ENCODE results near the gene SMARCB1.

SMARCB1 gene

GRCh38 chr22:23786752-23787599, at the start of gene SMARCB1:
SMARCB1 (plus strand) TSS chr22:23786966; CDS start chr22:23787170, 204 bp downstream.
- in situ Hi-C loops (cut with MboI; ENCODE audit: low sequenced_read_pairs), result no loop called here

- in situ Hi-C loops (cut with MboI; ENCODE audit: low sequenced_read_pairs), result no loop called here
Measured at GRCh38 chr22:23737696-23738095, 49.1 kb upstream of the SMARCB1 start.

GRCh38 chr22:23742505-23743264, 44.1 kb upstream of the SMARCB1 start:
- in situ Hi-C loops (cut with MboI; ENCODE audit: low sequenced_read_pairs), result no loop called here

GRCh38 chr22:23743303-23743705, 43.5 kb upstream of the SMARCB1 start:
- in situ Hi-C loops (cut with MboI; ENCODE audit: low sequenced_read_pairs), result no loop called here

- in situ Hi-C loops (cut with MboI; ENCODE audit: low sequenced_read_pairs), result no loop called here
Measured at GRCh38 chr22:23744001-23744400, 42.8 kb upstream of the SMARCB1 start.

GRCh38 chr22:23744485-23744884, 42.3 kb upstream of the SMARCB1 start:
- in situ Hi-C loops (cut with MboI; ENCODE audit: low sequenced_read_pairs), result no loop called here

- in situ Hi-C loops (cut with MboI; ENCODE audit: low sequenced_read_pairs), result no loop called here
Measured at GRCh38 chr22:23745791-23746190, 41.0 kb upstream of the SMARCB1 start.

- in situ Hi-C loops (cut with MboI; ENCODE audit: low sequenced_read_pairs), result no loop called here
Measured at GRCh38 chr22:23749841-23750301, 36.9 kb upstream of the SMARCB1 start.

GRCh38 chr22:23750367-23750713, 36.4 kb upstream of the SMARCB1 start:
- in situ Hi-C loops (cut with MboI; ENCODE audit: low sequenced_read_pairs), result no loop called here

GRCh38 chr22:23750714-23751440, 35.9 kb upstream of the SMARCB1 start, which contains the start of gene ZNF70:
ZNF70 (minus strand) TSS chr22:23751112; CDS start chr22:23745140, 5,972 bp downstream.
- in situ Hi-C loops (cut with MboI; ENCODE audit: low sequenced_read_pairs), result no loop called here

- in situ Hi-C loops (cut with MboI; ENCODE audit: low sequenced_read_pairs), result no loop called here
Measured at GRCh38 chr22:23751441-23751996, 35.2 kb upstream of the SMARCB1 start.

- in situ Hi-C loops (cut with MboI; ENCODE audit: low sequenced_read_pairs), result no loop called here
Measured at GRCh38 chr22:23752090-23752691, 34.6 kb upstream of the SMARCB1 start.

GRCh38 chr22:23752750-23753149, 34.0 kb upstream of the SMARCB1 start:
- in situ Hi-C loops (cut with MboI; ENCODE audit: low sequenced_read_pairs), result no loop called here

- in situ Hi-C loops (cut with MboI; ENCODE audit: low sequenced_read_pairs), result no loop called here
Measured at GRCh38 chr22:23753385-23753784, 33.4 kb upstream of the SMARCB1 start.

- in situ Hi-C loops (cut with MboI; ENCODE audit: low sequenced_read_pairs), result no loop called here
Measured at GRCh38 chr22:23754220-23754919, 32.4 kb upstream of the SMARCB1 start, which contains the start of gene VPREB3. VPREB3 (minus strand) TSS chr22:23754425; CDS start chr22:23754363, 62 bp downstream.

GRCh38 chr22:23754980-23755636, 31.7 kb upstream of the SMARCB1 start:
- in situ Hi-C loops (cut with MboI; ENCODE audit: low sequenced_read_pairs), result no loop called here

- in situ Hi-C loops (cut with MboI; ENCODE audit: low sequenced_read_pairs), result no loop called here
Measured at GRCh38 chr22:23755711-23756110, 31.1 kb upstream of the SMARCB1 start.

GRCh38 chr22:23756891-23757290, 29.9 kb upstream of the SMARCB1 start:
- in situ Hi-C loops (cut with MboI; ENCODE audit: low sequenced_read_pairs), result no loop called here

- in situ Hi-C loops (cut with MboI; ENCODE audit: low sequenced_read_pairs), result no loop called here
Measured at GRCh38 chr22:23759566-23759965, 27.2 kb upstream of the SMARCB1 start.

Data from HL-60/S4 (cell line).